MM.1S (cell line): ENCODE results near the gene MRPL4.

ENCODE experiments used
- DNase-seq: peaks from one replicate; pipeline ENCODE4 v3.0.0-alpha.2; 2015
- H2AFZ ChIP-seq: fragments of 300-600 bp; sonication (generic); 2 replicates; pipeline ENCODE4 v1.6.0; 2016; ENCODE audit warnings: antibody characterized with exemption, low read length
- H3F3A ChIP-seq: fragments of 300-600 bp; sonication (generic); 2 replicates; pipeline ENCODE4 v1.6.1; 2016; ENCODE audit warnings: mild to moderate bottlenecking, antibody characterized with exemption, low read length, moderate library complexity, mixed read lengths; ENCODE audit not compliant: insufficient read depth
- H3K27ac ChIP-seq: fragments of 300-600 bp; sonication (generic); 2 replicates; pipeline ENCODE4 v1.5.1; 2016; ENCODE audit warnings: mild to moderate bottlenecking, low read length
- H3K27me3 ChIP-seq: fragments of 300-600 bp; sonication (generic); replicated peaks from 2 replicates; pipeline ENCODE4 v1.6.0; 2016; ENCODE audit warnings: low read length; ENCODE audit not compliant: insufficient read depth
- H3K36me3 ChIP-seq: fragments of 300-600 bp; sonication (generic); replicated peaks from 2 replicates; pipeline ENCODE4 v1.6.1; 2016; ENCODE audit warnings: mild to moderate bottlenecking, low read length, mixed read lengths; ENCODE audit not compliant: insufficient read depth
- H3K4me1 ChIP-seq: fragments of 300-600 bp; sonication (generic); 2 replicates; pipeline ENCODE4 v1.6.1; 2016; ENCODE audit warnings: low read length, mixed read lengths
- H3K4me2 ChIP-seq: fragments of 300-600 bp; sonication (generic); 2 replicates; pipeline ENCODE4 v1.6.0; 2016; ENCODE audit warnings: low read depth, low read length
- H3K4me3 ChIP-seq: fragments of 300-600 bp; sonication (generic); 2 replicates; pipeline ENCODE4 v1.5.1; 2016; ENCODE audit warnings: low read length, mixed read lengths
- H3K79me2 ChIP-seq: fragments of 300-600 bp; sonication (generic); 2 replicates; pipeline ENCODE4 v1.6.1; 2016; ENCODE audit warnings: mixed run types, low read length, mixed read lengths
- H3K9ac ChIP-seq: fragments of 300-600 bp; sonication (generic); 2 replicates; pipeline ENCODE4 v1.6.1; 2016; ENCODE audit warnings: low read length, mixed read lengths
- H3K9me2 ChIP-seq: fragments of 300-600 bp; sonication (generic); replicated peaks from 2 replicates; pipeline ENCODE4 v1.6.1; 2016; ENCODE audit warnings: mild to moderate bottlenecking, low read length, mixed read lengths; ENCODE audit not compliant: insufficient read depth
- H3K9me3 ChIP-seq: fragments of 300-600 bp; sonication (generic); replicated peaks from 2 replicates; pipeline ENCODE4 v1.6.1; 2016; ENCODE audit warnings: mild to moderate bottlenecking, low read length, mixed read lengths; ENCODE audit not compliant: insufficient read depth
- H4K20me1 ChIP-seq: fragments of 300-600 bp; sonication (generic); 2 replicates; pipeline ENCODE4 v1.6.1; 2016; ENCODE audit warnings: mild to moderate bottlenecking, low read length, moderate library complexity, mixed read lengths; ENCODE audit not compliant: insufficient read depth
- CTCF ChIP-seq: fragments of 300-600 bp; sonication (generic); IDR thresholded peaks from 2 replicates; pipeline ENCODE4 v1.5.1; 2016; ENCODE audit warnings: antibody characterized with exemption, low read length, mixed read lengths
- EZH2 ChIP-seq: fragments of 300-600 bp; sonication (generic); optimal IDR thresholded peaks from 2 replicates; pipeline ENCODE3; 2017; ENCODE audit warnings: low read depth, mild to moderate bottlenecking, antibody characterized with exemption, low read length, mixed read lengths
- EZH2phosphoT487 ChIP-seq: fragments of 300-600 bp; sonication (generic); IDR thresholded peaks from 2 replicates; pipeline ENCODE4 v1.6.1; 2018; ENCODE audit warnings: antibody characterized with exemption, low read length

The MRPL4 gene

GRCh38 chr19:10211061-10211460 is 41.0 kb upstream of the MRPL4 start:
- no peaks in the 10 kb centered on the region for H3K27me3 ChIP-seq
- H3K4me2 ChIP-seq, result no peak overlapping the region
- no peaks in the 10 kb centered on the region for H3K9me2 ChIP-seq
- H3K36me3 ChIP-seq, result no peaks in the 10 kb centered on the region
- DNase-seq, result no peak
- H3K9ac ChIP-seq, result no peak overlapping the region
- no peaks in the 10 kb centered on the region for H3K4me1 ChIP-seq
- no peak overlapping the region for H2AFZ ChIP-seq
- TF ChIP-seq EZH2phosphoT487 (no peak), EZH2 (no peak), CTCF (no peak)
- H4K20me1 ChIP-seq, result no peaks in the 10 kb centered on the region
- no peaks in the 10 kb centered on the region for H3K9me3 ChIP-seq
- no peak overlapping the region for H3K27ac ChIP-seq
- H3K4me3 ChIP-seq, result no peak overlapping the region
- H3F3A ChIP-seq, result no peaks in the 10 kb centered on the region
- no peaks in the 10 kb centered on the region for H3K79me2 ChIP-seq

- DNase-seq, result no peak
- no peak for TF ChIP-seq EZH2phosphoT487
- TF ChIP-seq CTCF, result no peak
- no peak for TF ChIP-seq EZH2
- Histone ChIP-seq H3K4me2 (no peak overlapping the region), H3F3A (no peaks in the 10 kb centered on the region), H4K20me1 (no peaks in the 10 kb centered on the region), H3K4me1 (no peaks in the 10 kb centered on the region), H3K9ac (no peak overlapping the region), H3K9me2 (no peaks in the 10 kb centered on the region), H3K36me3 (no peaks in the 10 kb centered on the region), H3K9me3 (no peaks in the 10 kb centered on the region), H3K79me2 (no peaks in the 10 kb centered on the region), H2AFZ (no peak overlapping the region), H3K4me3 (no peak overlapping the region), H3K27ac (no peak overlapping the region), H3K27me3 (no peaks in the 10 kb centered on the region)
These were observed 40.3 kb upstream of the MRPL4 start for GRCh38 chr19:10211691-10212090.

- Histone ChIP-seq H3K36me3 (no peaks in the 10 kb centered on the region), H3K27ac (no peak overlapping the region)
These were observed 37.2 kb upstream of the MRPL4 start for GRCh38 chr19:10214784-10215183.

More at GRCh38 chr19:10214784-10215183, 37.2 kb upstream of the MRPL4 start:
- Histone ChIP-seq H3K4me2 (no peak overlapping the region), H3K4me1 (peaks cover 8% of the 10 kb centered on the region), H3K9ac (no peak overlapping the region), H2AFZ (no peak overlapping the region), H3K9me3 (no peaks in the 10 kb centered on the region), H4K20me1 (no peaks in the 10 kb centered on the region), H3K79me2 (peaks cover 3% of the 10 kb centered on the region; the same call in 1 of the 2 replicates), H3K4me3 (no peak overlapping the region), H3K9me2 (no peaks in the 10 kb centered on the region), H3K27me3 (no peaks in the 10 kb centered on the region), H3F3A (peaks cover 5% of the 10 kb centered on the region)
- no peak for DNase-seq
- TF ChIP-seq CTCF, result no peak
- no peak for TF ChIP-seq EZH2phosphoT487
- TF ChIP-seq EZH2, result no peak
